MM.1S (cell line): ENCODE measurements around the gene KSR1.

ENCODE experiments used
- DNase-seq: peaks from one replicate; pipeline ENCODE4 v3.0.0-alpha.2; 2015
- H2AFZ ChIP-seq: fragments of 300-600 bp; sonication (generic); 2 replicates; pipeline ENCODE4 v1.6.0; 2016; ENCODE audit warnings: antibody characterized with exemption, low read length
- H3F3A ChIP-seq: fragments of 300-600 bp; sonication (generic); 2 replicates; pipeline ENCODE4 v1.6.1; 2016; ENCODE audit warnings: mild to moderate bottlenecking, antibody characterized with exemption, low read length, moderate library complexity, mixed read lengths; ENCODE audit not compliant: insufficient read depth
- H3K27ac ChIP-seq: fragments of 300-600 bp; sonication (generic); 2 replicates; pipeline ENCODE4 v1.5.1; 2016; ENCODE audit warnings: mild to moderate bottlenecking, low read length
- H3K27me3 ChIP-seq: fragments of 300-600 bp; sonication (generic); replicated peaks from 2 replicates; pipeline ENCODE4 v1.6.0; 2016; ENCODE audit warnings: low read length; ENCODE audit not compliant: insufficient read depth
- H3K36me3 ChIP-seq: fragments of 300-600 bp; sonication (generic); replicated peaks from 2 replicates; pipeline ENCODE4 v1.6.1; 2016; ENCODE audit warnings: mild to moderate bottlenecking, low read length, mixed read lengths; ENCODE audit not compliant: insufficient read depth
- H3K4me1 ChIP-seq: fragments of 300-600 bp; sonication (generic); 2 replicates; pipeline ENCODE4 v1.6.1; 2016; ENCODE audit warnings: low read length, mixed read lengths
- H3K4me2 ChIP-seq: fragments of 300-600 bp; sonication (generic); 2 replicates; pipeline ENCODE4 v1.6.0; 2016; ENCODE audit warnings: low read depth, low read length
- H3K4me3 ChIP-seq: fragments of 300-600 bp; sonication (generic); 2 replicates; pipeline ENCODE4 v1.5.1; 2016; ENCODE audit warnings: low read length, mixed read lengths
- H3K79me2 ChIP-seq: fragments of 300-600 bp; sonication (generic); 2 replicates; pipeline ENCODE4 v1.6.1; 2016; ENCODE audit warnings: mixed run types, low read length, mixed read lengths
- H3K9ac ChIP-seq: fragments of 300-600 bp; sonication (generic); 2 replicates; pipeline ENCODE4 v1.6.1; 2016; ENCODE audit warnings: low read length, mixed read lengths
- H3K9me2 ChIP-seq: fragments of 300-600 bp; sonication (generic); replicated peaks from 2 replicates; pipeline ENCODE4 v1.6.1; 2016; ENCODE audit warnings: mild to moderate bottlenecking, low read length, mixed read lengths; ENCODE audit not compliant: insufficient read depth
- H3K9me3 ChIP-seq: fragments of 300-600 bp; sonication (generic); replicated peaks from 2 replicates; pipeline ENCODE4 v1.6.1; 2016; ENCODE audit warnings: mild to moderate bottlenecking, low read length, mixed read lengths; ENCODE audit not compliant: insufficient read depth
- H4K20me1 ChIP-seq: fragments of 300-600 bp; sonication (generic); 2 replicates; pipeline ENCODE4 v1.6.1; 2016; ENCODE audit warnings: mild to moderate bottlenecking, low read length, moderate library complexity, mixed read lengths; ENCODE audit not compliant: insufficient read depth
- CTCF ChIP-seq: fragments of 300-600 bp; sonication (generic); IDR thresholded peaks from 2 replicates; pipeline ENCODE4 v1.5.1; 2016; ENCODE audit warnings: antibody characterized with exemption, low read length, mixed read lengths
- EZH2 ChIP-seq: fragments of 300-600 bp; sonication (generic); optimal IDR thresholded peaks from 2 replicates; pipeline ENCODE3; 2017; ENCODE audit warnings: low read depth, mild to moderate bottlenecking, antibody characterized with exemption, low read length, mixed read lengths
- EZH2phosphoT487 ChIP-seq: fragments of 300-600 bp; sonication (generic); IDR thresholded peaks from 2 replicates; pipeline ENCODE4 v1.6.1; 2018; ENCODE audit warnings: antibody characterized with exemption, low read length

Gene KSR1

GRCh38 chr17:27568811-27569210, 112.6 kb downstream of the KSR1 start:
- no peaks in the 10 kb centered on the region for H3K27me3 ChIP-seq
- H3K79me2 ChIP-seq = no peaks in the 10 kb centered on the region

GRCh38 chr17:27569257-27569722, 113.0 kb downstream of the KSR1 start:
- Histone ChIP-seq H3K4me3 (no peak overlapping the region), H4K20me1 (no peaks in the 10 kb centered on the region), H3K9me2 (no peaks in the 10 kb centered on the region), H3F3A (no peaks in the 10 kb centered on the region), H3K4me1 (no peaks in the 10 kb centered on the region), H3K79me2 (no peaks in the 10 kb centered on the region), H3K9ac (no peak overlapping the region), H2AFZ (no peak overlapping the region), H3K9me3 (no peaks in the 10 kb centered on the region), H3K27ac (no peak overlapping the region), H3K36me3 (no peaks in the 10 kb centered on the region), H3K27me3 (no peaks in the 10 kb centered on the region), H3K4me2 (no peak overlapping the region)
- no peak for DNase-seq
- TF ChIP-seq CTCF (peak; percentile 52), EZH2 (no peak)

More at GRCh38 chr17:27568811-27569210, 112.6 kb downstream of the KSR1 start:
- no peak overlapping the region for H3K4me3 ChIP-seq
- no peaks in the 10 kb centered on the region for H3K9me2 ChIP-seq
- TF ChIP-seq CTCF (no peak), EZH2 (no peak), EZH2phosphoT487 (no peak)
- H3K9ac ChIP-seq = no peak overlapping the region
- no peaks in the 10 kb centered on the region for H3K36me3 ChIP-seq
- H4K20me1 ChIP-seq = no peaks in the 10 kb centered on the region
- no peaks in the 10 kb centered on the region for H3K9me3 ChIP-seq
- H3K4me1 ChIP-seq = no peaks in the 10 kb centered on the region
- H3F3A ChIP-seq = no peaks in the 10 kb centered on the region
- no peak overlapping the region for H2AFZ ChIP-seq
- DNase-seq = no peak
- no peak overlapping the region for H3K27ac ChIP-seq
- no peak overlapping the region for H3K4me2 ChIP-seq

- Histone ChIP-seq H3K4me2 (no peak overlapping the region), H3K27ac (no peak overlapping the region), H3K36me3 (no peaks in the 10 kb centered on the region), H3K9me2 (no peaks in the 10 kb centered on the region), H3K9ac (no peak overlapping the region), H3K9me3 (no peaks in the 10 kb centered on the region), H2AFZ (no peak overlapping the region), H3K27me3 (no peaks in the 10 kb centered on the region), H4K20me1 (no peaks in the 10 kb centered on the region), H3K79me2 (no peaks in the 10 kb centered on the region), H3K4me1 (no peaks in the 10 kb centered on the region), H3F3A (no peaks in the 10 kb centered on the region), H3K4me3 (no peak overlapping the region)
- TF ChIP-seq CTCF (no peak), EZH2 (no peak), EZH2phosphoT487 (no peak)
- no peak for DNase-seq
These were observed 113.8 kb downstream of the KSR1 start for GRCh38 chr17:27569884-27570577.
